ENCODE data around the gene CIB2. TPM values are rescaled to one million over a fixed set of nuclear protein-coding genes. Genes with fewer than 3 reads are reported as not detected.

The CIB2 gene
- total RNA-seq, 2 donors from 2014 or later, result 40.6 to 41.7 TPM

- Mint-ChIP-seq H3K9me3 (no peaks in the 10 kb centered on the region), H3K27ac (no peak overlapping the region), H3K4me3 (no peak overlapping the region), H3K27me3 (ENCODE audit: insufficient read depth) (peaks cover 6% of the 10 kb centered on the region), H3K36me3 (ENCODE audit: low read depth) (no peaks in the 10 kb centered on the region), H3K4me1 (peaks cover 40% of the 10 kb centered on the region)
- Histone ChIP-seq H3K4me3 (ENCODE audit: low read length) (no peak overlapping the region), H3K9me3 (ENCODE audit: control insufficient read depth, low read length) (no peaks in the 10 kb centered on the region), H3K36me3 (ENCODE audit: control insufficient read depth, insufficient read depth, low read length) (no peaks in the 10 kb centered on the region), H3K27me3 (ENCODE audit: control insufficient read depth, insufficient read depth, low read length, poor library complexity, severe bottlenecking) (peaks cover 15% of the 10 kb centered on the region), H3K9ac (ENCODE audit: extremely low read depth, low read length, poor library complexity, severe bottlenecking) (no peak overlapping the region), H3K27ac (ENCODE audit: low read depth, low read length) (no peak overlapping the region), H3K4me1 (ENCODE audit: control insufficient read depth, insufficient read depth, low read length) (no peaks in the 10 kb centered on the region)
- WGBS, 2 experiments (ENCODE audit: insufficient coverage in 1 of 2, insufficient read length in 1 of 2), result 68 to 74% methylated on average over 2 of the region's 2 CpGs
- TF ChIP-seq, protein P1, sequence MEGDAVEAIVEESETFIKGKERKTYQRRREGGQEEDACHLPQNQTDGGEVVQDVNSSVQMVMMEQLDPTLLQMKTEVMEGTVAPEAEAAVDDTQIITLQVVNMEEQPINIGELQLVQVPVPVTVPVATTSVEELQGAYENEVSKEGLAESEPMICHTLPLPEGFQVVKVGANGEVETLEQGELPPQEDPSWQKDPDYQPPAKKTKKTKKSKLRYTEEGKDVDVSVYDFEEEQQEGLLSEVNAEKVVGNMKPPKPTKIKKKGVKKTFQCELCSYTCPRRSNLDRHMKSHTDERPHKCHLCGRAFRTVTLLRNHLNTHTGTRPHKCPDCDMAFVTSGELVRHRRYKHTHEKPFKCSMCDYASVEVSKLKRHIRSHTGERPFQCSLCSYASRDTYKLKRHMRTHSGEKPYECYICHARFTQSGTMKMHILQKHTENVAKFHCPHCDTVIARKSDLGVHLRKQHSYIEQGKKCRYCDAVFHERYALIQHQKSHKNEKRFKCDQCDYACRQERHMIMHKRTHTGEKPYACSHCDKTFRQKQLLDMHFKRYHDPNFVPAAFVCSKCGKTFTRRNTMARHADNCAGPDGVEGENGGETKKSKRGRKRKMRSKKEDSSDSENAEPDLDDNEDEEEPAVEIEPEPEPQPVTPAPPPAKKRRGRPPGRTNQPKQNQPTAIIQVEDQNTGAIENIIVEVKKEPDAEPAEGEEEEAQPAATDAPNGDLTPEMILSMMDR (conservative IDR thresholded peaks at IDR 0.05), result no peak
- no peak for DNase-seq
Observed at GRCh38 chr15:78071383-78071782, 59.9 kb downstream of the CIB2 start.

- Mint-ChIP-seq H3K4me3 (no peak overlapping the region), H3K9me3 (no peaks in the 10 kb centered on the region), H3K4me1 (peaks cover 39% of the 10 kb centered on the region), H3K36me3 (ENCODE audit: low read depth) (no peaks in the 10 kb centered on the region), H3K27ac (no peak overlapping the region), H3K27me3 (ENCODE audit: insufficient read depth) (peaks cover 6% of the 10 kb centered on the region)
- H3K9ac ChIP-seq (ENCODE audit: extremely low read depth, low read length, poor library complexity, severe bottlenecking), result no peak overlapping the region
- H3K9me3 ChIP-seq (ENCODE audit: control insufficient read depth, low read length), result no peaks in the 10 kb centered on the region
- peaks cover 27% of the 10 kb centered on the region for H3K27me3 ChIP-seq (ENCODE audit: control insufficient read depth, insufficient read depth, low read length, poor library complexity, severe bottlenecking)
- no peak overlapping the region for H3K4me3 ChIP-seq (ENCODE audit: low read length)
- H3K36me3 ChIP-seq (ENCODE audit: control insufficient read depth, insufficient read depth, low read length), result no peaks in the 10 kb centered on the region
- TF ChIP-seq, protein P1 (conservative IDR thresholded peaks at IDR 0.05), result no peak
- 83 to 85% methylated on average over 2 to 4 of the region's 4 CpGs for WGBS, 2 experiments (ENCODE audit: insufficient coverage in 1 of 2, insufficient read length in 1 of 2)
- H3K4me1 ChIP-seq (ENCODE audit: control insufficient read depth, insufficient read depth, low read length), result no peaks in the 10 kb centered on the region
- no peak overlapping the region for H3K27ac ChIP-seq (ENCODE audit: low read depth, low read length)
- no peak for DNase-seq
Observed at GRCh38 chr15:78070049-78070700, 61.1 kb downstream of the CIB2 start.

DNA sequence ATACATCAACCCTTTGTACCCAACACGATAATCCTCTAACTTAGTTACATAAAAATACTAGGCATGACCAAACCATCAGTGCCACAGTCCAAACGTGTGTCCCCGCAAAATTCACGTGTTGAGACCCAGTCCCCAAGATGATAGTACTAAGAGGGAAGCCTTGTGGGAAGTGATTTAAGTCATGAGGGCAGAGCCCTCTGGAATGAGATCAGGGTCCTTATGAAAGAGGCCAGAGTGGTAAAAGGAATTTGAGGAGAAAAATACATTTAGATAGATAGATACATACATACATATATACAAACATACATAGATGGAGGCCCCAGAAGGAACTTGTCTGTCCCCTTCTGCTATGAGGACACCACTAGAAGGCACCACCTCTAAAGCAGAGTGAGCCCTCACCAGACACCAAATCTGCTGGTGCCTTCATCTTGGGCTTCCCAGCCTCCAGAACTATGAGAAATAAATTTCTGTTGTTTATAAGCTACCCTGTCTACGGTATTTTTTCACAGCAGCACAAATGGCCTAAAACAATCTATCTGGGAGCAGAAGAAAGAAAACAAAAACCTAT is 61.7 kb downstream of the CIB2 start:
- H3K27ac ChIP-seq (ENCODE audit: low read depth, low read length), result no peak overlapping the region
- H3K4me3 Mint-ChIP-seq, result no peak overlapping the region
- WGBS, 2 experiments (ENCODE audit: insufficient coverage in 1 of 2, insufficient read length in 1 of 2), result 93 to 96% methylated on average over 4 to 5 of the region's 5 CpGs
- TF ChIP-seq, protein P1 (conservative IDR thresholded peaks at IDR 0.05), result no peak
- H3K27me3 ChIP-seq (ENCODE audit: control insufficient read depth, insufficient read depth, low read length, poor library complexity, severe bottlenecking), result peaks cover 33% of the 10 kb centered on the region
- H3K9me3 Mint-ChIP-seq, result no peaks in the 10 kb centered on the region
- H3K36me3 Mint-ChIP-seq (ENCODE audit: low read depth), result no peaks in the 10 kb centered on the region
- no peak overlapping the region for H3K4me3 ChIP-seq (ENCODE audit: low read length)
- H3K9ac ChIP-seq (ENCODE audit: extremely low read depth, low read length, poor library complexity, severe bottlenecking), result no peak overlapping the region
- no peak overlapping the region for H3K27ac Mint-ChIP-seq
- H3K27me3 Mint-ChIP-seq (ENCODE audit: insufficient read depth), result peaks cover 6% of the 10 kb centered on the region
- no peaks in the 10 kb centered on the region for H3K4me1 ChIP-seq (ENCODE audit: control insufficient read depth, insufficient read depth, low read length)
- H3K9me3 ChIP-seq (ENCODE audit: control insufficient read depth, low read length), result no peaks in the 10 kb centered on the region
- H3K36me3 ChIP-seq (ENCODE audit: control insufficient read depth, insufficient read depth, low read length), result no peaks in the 10 kb centered on the region
- DNase-seq, result no peak
- peaks cover 39% of the 10 kb centered on the region for H3K4me1 Mint-ChIP-seq

Data from endodermal cell (in vitro differentiated cells).